Endothelial cell of hepatic sinusoid (primary cell): ENCODE measurements around the gene POLN.

Experiments used
- in situ Hi-C: cut with HindIII; loops from 2 replicates; pipeline ENCODE4 v1.10.0; 2017; ENCODE audit warnings: low sequenced_read_pairs

Gene POLN

GRCh38 chr4:2075171-2075986 lies 166.5 kb downstream of the POLN start:
- in situ Hi-C loops = loop anchor here (5.0 kb wide), 1 partner anchor 43 kb away; no protein-coding TSS in a partner anchor

DNA sequence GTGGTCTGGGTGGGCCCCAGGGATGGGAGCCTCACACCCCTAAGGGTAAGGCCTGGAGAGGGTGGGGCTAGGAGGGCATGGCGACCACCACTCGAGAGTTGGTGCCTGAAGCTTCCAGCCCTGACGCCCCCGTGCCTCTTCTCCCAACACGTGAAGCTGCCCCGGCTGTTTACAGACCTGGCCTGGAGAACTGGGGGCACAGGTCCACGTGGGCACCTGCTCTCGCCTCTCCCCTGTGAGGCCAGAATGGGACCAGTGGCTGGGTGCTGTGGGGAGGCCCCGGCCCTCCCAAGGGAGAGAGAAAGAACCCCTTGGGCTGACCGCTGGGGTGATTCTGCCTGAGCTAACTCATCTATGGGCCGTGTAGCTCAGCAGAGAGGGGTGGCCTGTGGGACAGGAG lies 167.3 kb downstream of the POLN start:
- in situ Hi-C loops = loop anchor here (5.0 kb wide), 1 partner anchor 93 kb away; no protein-coding TSS in a partner anchor

GRCh38 chr4:2073808-2074481 lies 168.0 kb downstream of the POLN start:
- in situ Hi-C loops = loop anchor here (5.0 kb wide), 1 partner anchor 93 kb away; no protein-coding TSS in a partner anchor

GRCh38 chr4:2072971-2073807 lies 168.7 kb downstream of the POLN start:
- in situ Hi-C loops = loop anchor here (5.0 kb wide), 1 partner anchor 94 kb away; no protein-coding TSS in a partner anchor

DNA sequence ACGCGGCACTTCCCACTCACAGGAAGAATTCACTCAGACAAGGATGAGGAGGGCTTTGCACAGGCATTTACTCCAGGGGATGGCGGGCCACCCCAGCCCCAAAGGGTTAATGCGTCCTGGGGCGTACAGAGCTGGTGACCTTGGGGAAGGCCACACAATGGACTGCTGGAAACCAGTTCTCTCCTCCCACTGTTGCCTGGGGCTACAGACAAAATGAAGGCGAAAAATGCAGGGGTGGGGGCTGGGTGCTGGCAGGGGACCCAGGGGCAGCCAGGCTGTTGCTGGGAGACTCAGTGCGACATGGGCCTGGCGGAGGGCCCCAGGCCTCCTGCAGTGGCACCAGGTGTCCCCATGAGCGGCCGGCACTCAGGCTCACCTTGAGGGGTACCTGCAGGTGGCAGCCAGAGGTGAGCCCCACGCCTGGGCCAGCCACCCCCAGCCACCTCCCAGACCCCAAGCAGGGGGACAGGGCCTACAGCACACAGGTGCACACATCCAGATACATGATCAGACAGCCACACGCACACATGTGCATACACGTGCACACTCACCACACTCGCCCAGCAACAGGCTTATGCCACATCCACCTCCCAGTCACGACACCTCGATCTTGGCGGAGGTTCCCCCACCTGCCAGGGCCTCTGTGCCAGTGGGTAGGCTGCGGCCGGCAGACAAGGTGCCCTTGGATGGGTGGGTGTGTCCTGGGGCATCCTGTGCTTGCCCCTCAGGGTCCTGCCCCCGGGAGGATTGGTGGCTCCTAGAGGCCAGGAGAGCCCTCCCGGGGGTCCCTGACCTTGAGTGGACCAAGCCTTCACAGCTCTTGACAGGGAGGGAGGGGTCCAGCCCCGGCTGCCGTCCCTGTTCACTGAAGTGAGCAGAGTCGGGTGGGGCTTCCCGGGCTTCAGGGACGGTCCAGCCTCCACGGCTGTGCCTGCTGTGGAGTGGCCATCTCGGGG lies 169.7 kb downstream of the POLN start:
- in situ Hi-C loops = loop anchor here (5.0 kb wide), 1 partner anchor 95 kb away; no protein-coding TSS in a partner anchor

DNA sequence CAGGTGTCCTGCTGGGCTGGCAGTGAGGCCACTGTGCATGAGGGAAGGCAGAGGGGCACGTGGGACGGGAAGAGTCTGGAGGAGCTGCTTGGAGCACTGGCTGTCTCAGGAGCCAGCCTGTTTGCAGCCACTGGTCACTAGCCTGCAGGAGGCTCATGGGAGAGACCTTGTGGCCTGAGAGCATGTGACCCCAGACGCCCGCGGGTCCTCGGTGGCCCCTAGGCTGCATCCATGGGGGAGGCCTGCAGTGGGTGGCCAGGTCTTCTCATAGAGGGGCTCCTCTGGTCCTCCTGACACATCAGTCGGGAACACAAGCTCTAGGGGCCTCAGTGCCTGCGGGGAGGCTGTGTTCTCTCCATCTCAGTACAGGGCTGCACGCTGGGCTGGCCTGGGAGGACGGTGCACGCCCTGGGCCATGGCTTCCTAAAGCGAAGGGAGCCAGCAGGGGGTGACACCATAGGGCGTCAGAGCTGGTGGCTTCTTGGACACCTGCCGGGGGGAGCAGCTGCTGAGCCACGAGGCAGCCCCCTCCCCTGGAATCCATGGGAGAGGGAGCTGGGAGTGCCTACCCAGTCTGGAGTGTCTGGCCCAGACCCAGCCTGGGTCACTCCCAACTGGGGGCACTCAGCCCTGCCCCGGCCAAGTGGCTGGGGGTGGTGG lies 170.5 kb downstream of the POLN start:
- in situ Hi-C loops = loop anchor here (5.0 kb wide), 1 partner anchor 96 kb away; no protein-coding TSS in a partner anchor

DNA sequence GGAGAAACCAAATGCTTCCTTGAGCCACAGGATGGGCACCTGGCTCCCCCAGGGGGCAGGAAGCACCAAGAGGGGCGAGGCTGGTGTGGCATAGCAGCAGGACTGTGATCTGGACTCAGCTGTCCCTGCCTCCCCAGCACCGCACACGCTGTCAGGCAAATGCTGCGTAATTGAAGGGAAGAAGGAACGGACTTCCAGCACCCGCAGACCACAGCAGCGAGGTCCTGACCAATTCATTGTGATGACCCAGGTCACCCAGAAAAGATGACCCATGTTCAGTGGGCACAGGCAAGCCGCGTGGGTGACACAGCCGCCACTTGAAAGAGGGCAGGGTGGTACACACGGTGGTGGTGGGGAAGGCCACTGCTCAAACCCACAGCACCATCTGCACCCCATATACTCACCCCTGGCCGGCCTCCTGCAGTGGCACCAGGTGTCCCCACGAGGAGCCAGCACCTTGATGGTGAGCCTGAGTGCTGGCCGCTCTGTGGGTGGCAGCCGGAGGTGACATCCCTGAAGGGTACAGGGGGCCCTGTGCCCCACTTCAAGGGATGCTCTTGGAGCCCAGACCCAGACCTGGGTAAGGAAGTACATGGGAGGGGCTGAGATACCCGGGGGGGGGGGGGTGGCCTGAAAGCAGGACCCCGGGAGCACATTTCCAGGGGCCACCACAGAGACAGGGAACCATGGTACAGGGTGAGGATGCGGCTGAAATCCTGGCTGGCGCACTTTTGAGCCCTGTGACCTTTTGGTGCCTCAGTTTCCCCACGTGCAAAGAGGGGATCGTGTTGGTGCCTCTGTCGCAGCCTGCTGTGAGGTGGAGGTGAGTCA lies 171.3 kb downstream of the POLN start:
- in situ Hi-C loops = loop anchor here (5.0 kb wide), 1 partner anchor 97 kb away; no protein-coding TSS in a partner anchor

GRCh38 chr4:2069986-2070385 lies 171.9 kb downstream of the POLN start:
- in situ Hi-C loops = loop anchor here (5.0 kb wide), 1 partner anchor 97 kb away; no protein-coding TSS in a partner anchor

- in situ Hi-C loops = no loop called here
These were observed 172.6 kb downstream of the POLN start for GRCh38 chr4:2069161-2069971.

- in situ Hi-C loops = no loop called here
These were observed 173.4 kb downstream of the POLN start for GRCh38 chr4:2068566-2068965.

- in situ Hi-C loops = no loop called here
These were observed 173.8 kb downstream of the POLN start for GRCh38 chr4:2068198-2068470.

- in situ Hi-C loops = no loop called here
These were observed 174.3 kb downstream of the POLN start for GRCh38 chr4:2067446-2068197.

- in situ Hi-C loops = no loop called here
These were observed 175.1 kb downstream of the POLN start for GRCh38 chr4:2066571-2067445.

GRCh38 chr4:2066011-2066551 lies 175.8 kb downstream of the POLN start:
- in situ Hi-C loops = no loop called here

DNA sequence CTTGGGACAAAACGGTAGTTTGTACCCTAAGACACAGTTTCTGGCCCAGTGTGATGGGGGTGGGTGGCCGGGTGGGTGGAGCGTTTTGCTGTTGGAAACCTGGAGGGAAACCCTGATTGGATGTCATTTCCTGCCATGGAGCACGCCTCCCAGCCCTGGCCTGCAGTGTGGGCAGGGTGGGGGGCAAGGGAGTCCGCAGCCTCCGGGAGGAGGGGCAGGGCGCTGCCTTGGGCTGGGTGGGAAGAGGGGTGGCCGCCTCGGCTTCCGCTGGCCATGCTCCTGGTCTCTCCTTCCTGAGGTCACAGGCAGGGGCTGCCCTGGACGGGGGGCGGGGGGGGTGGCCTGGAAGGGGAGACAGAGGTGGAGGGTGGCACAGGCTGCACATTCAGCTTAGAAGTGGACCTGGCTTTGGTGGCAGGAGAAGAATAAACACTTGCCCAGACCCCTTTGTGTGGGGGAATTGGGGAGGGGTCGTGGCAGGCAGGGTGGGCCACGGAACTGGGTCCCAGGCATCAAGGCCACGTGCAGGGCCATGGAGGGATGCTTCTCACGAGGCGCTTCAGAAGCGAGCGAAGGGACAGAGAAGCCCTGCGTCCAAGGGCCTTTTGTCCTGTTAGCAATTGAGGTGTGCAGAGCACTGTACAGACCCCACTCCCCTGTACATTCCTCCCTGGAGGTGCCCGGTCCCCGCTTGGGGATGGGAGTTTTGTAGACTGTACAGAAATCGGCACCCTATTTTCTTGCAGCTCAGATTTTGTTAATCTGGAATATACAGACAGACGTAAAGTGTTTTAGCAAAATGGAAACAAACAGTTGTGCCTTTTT lies 176.6 kb downstream of the POLN start:
- in situ Hi-C loops = no loop called here
